Kidney epithelial cell (primary cell): ENCODE measurements around the gene ARFGAP2. TPM values are rescaled to one million over a fixed set of nuclear protein-coding genes. Genes with fewer than 3 reads are reported as not detected.

Experiments
- DNase-seq: peaks from one replicate; pipeline ENCODE4 v3.0.0-alpha.2; 2010; ENCODE audit warnings: low read depth
- H3K27me3 ChIP-seq: 2 replicates; pipeline ENCODE4 v1.6.0; 2011; ENCODE audit warnings: low read length; ENCODE audit not compliant: control insufficient read depth, insufficient read depth
- H3K36me3 ChIP-seq: 2 replicates; pipeline ENCODE4 v1.5.1; 2011; ENCODE audit warnings: low read length; ENCODE audit not compliant: control insufficient read depth, insufficient read depth
- H3K4me3 ChIP-seq: 2 replicates; pipeline ENCODE4 v1.5.1; 2011; ENCODE audit warnings: low read depth, mild to moderate bottlenecking, control low read depth, low read length
- total RNA-seq: library from RNA; depleted of rRNA; stranded (reverse); fragments of >200 nt; gene quantifications from 2 replicates; pipeline ENCODE4 v1.2.3, GENCODE V29; 2015
- TF ChIP-seq, protein P1 (sequence below): IDR thresholded peaks from 2 replicates; pipeline ENCODE4 v1.5.1; 2011; ENCODE audit warnings: mild to moderate bottlenecking, moderate library complexity, low read length, control low read depth, inconsistent platforms; ENCODE audit not compliant: insufficient read depth, poor library complexity, severe bottlenecking

Gene ARFGAP2
- total RNA-seq, 1 donor from 2014 or later, result 95.7 TPM

DNA sequence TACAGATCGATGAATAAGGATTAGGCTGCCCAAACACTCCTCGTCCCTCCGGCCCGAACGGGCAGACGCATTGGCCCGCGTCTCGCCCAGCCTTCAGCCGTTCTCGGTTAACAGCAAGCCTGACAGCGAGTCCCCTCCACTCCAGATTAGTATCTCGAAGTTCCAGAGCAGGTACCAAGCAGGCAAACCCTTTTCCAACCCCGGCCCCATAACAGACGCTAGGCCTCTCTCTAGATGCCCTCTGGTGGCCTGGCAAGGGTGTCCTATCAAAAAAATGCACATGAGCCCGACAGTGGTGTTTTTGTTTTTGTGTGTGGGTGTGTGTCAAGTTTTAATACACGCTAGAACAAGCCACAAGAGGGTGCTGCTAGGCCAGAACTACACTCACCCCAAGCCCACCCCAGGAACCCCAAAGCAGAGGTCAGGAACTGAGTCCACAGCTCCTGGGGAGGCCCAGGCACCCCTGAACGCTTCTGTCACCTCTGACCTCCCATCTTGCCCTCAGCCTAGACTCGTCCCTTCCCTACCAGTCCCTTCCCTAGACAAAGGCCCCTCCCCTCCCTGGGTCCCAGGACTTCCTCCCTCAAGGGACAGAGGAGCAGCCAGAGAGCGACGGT lies 658 bp upstream of the ARFGAP2 start:
- Histone ChIP-seq H3K36me3 (peaks cover 3% of the 10 kb centered on the region), H3K27me3 (no peaks in the 10 kb centered on the region), H3K4me3 (peak overlapping the region; percentile 54)
- DNase-seq, result no peak
- TF ChIP-seq, protein P1, sequence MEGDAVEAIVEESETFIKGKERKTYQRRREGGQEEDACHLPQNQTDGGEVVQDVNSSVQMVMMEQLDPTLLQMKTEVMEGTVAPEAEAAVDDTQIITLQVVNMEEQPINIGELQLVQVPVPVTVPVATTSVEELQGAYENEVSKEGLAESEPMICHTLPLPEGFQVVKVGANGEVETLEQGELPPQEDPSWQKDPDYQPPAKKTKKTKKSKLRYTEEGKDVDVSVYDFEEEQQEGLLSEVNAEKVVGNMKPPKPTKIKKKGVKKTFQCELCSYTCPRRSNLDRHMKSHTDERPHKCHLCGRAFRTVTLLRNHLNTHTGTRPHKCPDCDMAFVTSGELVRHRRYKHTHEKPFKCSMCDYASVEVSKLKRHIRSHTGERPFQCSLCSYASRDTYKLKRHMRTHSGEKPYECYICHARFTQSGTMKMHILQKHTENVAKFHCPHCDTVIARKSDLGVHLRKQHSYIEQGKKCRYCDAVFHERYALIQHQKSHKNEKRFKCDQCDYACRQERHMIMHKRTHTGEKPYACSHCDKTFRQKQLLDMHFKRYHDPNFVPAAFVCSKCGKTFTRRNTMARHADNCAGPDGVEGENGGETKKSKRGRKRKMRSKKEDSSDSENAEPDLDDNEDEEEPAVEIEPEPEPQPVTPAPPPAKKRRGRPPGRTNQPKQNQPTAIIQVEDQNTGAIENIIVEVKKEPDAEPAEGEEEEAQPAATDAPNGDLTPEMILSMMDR, result peak; percentile 78

DNA sequence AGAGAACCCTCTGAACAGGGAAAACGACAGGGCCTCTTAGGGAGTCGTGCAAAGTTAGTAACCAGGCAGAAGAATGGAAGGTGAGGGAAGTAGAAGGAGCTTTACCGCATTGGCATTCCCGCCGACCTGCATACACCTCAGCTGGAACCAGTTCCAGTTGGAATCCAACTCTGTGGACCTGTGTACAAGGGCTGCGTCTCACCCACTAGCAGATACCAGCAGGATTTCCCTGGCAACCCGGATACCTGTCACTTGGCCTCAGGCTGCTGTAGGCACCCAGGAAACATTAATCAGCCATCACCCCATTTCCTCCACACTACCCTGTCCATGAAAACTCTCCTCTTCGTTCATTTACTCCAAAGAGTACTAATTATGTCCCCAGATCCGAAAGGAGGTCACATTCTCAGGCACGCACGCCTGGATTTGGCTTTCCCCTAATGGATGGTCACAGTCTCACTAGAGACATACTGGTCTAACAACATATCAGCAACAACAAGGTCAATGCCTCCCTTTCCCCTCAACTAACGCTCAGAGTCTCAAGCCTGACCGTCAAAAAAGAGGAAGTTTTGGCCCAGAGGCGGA lies 842 bp downstream of the ARFGAP2 start:
- Histone ChIP-seq H3K36me3 (peaks cover 3% of the 10 kb centered on the region), H3K4me3 (peak overlapping the region; percentile 97), H3K27me3 (no peaks in the 10 kb centered on the region)
- no peak for DNase-seq
- TF ChIP-seq, protein P1, result no peak

DNA sequence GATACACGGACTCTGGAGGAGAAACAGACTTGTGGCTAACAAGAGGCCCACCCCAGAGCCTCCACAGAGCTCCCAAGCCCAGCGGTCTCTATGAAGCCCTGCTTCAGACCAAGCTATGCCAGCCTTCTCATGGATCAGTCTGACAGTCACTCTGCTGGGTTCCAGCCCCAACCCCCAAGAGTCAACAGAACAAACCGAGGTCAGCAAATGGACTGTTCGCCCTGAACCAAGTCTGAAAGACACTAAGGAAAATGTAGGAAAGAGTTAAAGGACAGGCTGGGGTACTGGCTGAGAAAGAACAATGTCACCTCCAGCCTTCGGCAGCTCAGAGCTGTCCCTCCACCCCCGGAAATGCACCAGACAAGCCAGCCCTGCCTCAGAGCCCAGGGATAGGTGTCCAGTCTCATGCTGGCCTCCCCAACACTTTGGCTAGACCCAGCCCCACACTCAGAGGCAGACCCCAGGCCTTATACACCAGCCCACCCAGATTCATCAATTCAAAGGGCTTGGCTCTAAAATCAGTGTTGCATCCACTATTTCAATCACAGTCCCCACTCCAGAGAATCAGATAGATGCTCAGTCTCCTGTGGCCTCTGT lies 3.8 kb downstream of the ARFGAP2 start:
- Histone ChIP-seq H3K27me3 (no peaks in the 10 kb centered on the region), H3K36me3 (peaks cover 5% of the 10 kb centered on the region), H3K4me3 (no peak overlapping the region)
- TF ChIP-seq, protein P1, result no peak
- DNase-seq, result no peak

DNA sequence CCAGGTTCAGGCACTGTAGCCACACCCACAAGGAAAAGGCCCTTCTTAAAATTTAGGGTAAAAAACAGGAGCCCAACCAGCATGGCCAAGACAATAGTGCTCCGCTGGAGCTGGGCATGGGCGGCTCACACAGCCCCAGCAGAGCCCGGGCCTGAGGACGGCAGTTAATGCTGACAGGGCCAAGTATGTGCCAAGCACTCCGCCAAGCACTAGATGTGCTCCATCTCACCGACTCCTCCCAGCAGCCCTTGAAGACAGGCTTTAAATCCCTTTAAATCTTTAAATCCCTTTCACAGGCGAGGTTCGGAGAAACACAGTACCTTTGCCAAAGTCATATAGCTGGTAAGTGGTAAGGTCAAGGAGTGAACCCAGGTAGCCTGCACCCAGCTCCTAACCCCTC lies 4.8 kb downstream of the ARFGAP2 start:
- Histone ChIP-seq H3K27me3 (no peaks in the 10 kb centered on the region), H3K4me3 (no peak overlapping the region), H3K36me3 (peaks cover 6% of the 10 kb centered on the region)
- TF ChIP-seq, protein P1, result no peak
- no peak for DNase-seq

DNA sequence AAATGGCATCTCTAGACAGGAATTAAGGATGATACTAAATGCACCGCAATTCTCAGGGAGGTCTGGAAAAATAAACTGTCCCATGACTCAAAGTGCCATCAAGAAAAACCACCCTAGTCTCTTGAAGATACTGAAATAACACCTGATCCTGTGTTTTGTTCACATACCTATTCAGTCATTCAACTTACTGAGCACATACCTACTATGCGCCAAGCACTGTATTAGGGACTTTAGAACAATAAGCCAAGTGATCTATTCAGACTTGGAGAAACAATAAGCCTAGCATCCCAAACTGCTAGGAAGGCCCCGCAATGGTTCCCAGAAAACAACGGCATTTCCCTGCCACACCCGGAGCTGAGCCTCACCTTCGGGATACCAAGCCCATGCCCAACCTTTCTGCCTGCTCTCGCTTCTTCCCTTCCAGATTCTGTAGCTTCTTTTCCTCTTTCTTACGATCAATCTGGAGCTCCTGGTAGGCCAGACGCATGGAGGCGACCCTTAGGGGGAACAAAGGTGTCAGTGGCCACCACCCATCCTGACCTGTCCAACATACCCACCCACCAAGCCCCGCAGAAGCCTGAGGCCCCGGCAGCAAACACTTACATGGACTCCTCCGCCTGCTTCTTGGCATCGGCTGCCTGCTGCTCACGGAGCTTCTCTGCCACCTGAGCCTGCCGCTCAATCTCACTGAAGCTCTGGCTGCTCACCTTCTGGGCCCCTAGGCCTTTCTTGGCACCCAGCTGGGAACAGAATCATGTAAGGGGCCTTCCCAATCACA lies 5.4 kb downstream of the ARFGAP2 start:
- H3K36me3 ChIP-seq, result peaks cover 6% of the 10 kb centered on the region
- TF ChIP-seq, protein P1, result no peak
- no peak for DNase-seq
- H3K4me3 ChIP-seq, result no peak overlapping the region
- no peaks in the 10 kb centered on the region for H3K27me3 ChIP-seq
